Ishikawa (cell line): ENCODE measurements around the gene MAD1L1.

Experiments used
- CEBPB ChIP-seq: IDR thresholded peaks from 2 replicates; pipeline ENCODE4 v1.6.1; 2012
- CREB1 ChIP-seq: IDR thresholded peaks from 2 replicates; pipeline ENCODE4 v1.6.1; 2012; ENCODE audit warnings: low read depth
- EGR1 ChIP-seq: IDR thresholded peaks from 2 replicates; pipeline ENCODE4 v1.6.1; 2012
- EP300 ChIP-seq: IDR thresholded peaks from 2 replicates; pipeline ENCODE4 v1.6.1; 2012; ENCODE audit warnings: borderline replicate concordance
- FOXM1 ChIP-seq: IDR thresholded peaks from 2 replicates; pipeline ENCODE4 v1.6.1; 2012; ENCODE audit warnings: low read depth, borderline replicate concordance
- MAX ChIP-seq: IDR thresholded peaks from 2 replicates; pipeline ENCODE4 v1.6.1; 2012
- NFIC ChIP-seq: IDR thresholded peaks from 2 replicates; pipeline ENCODE4 v1.6.1; 2012
- RAD21 ChIP-seq: IDR thresholded peaks from 2 replicates; pipeline ENCODE4 v1.6.1; 2012; ENCODE audit warnings: low read depth
- REST ChIP-seq: IDR thresholded peaks from 2 replicates; pipeline ENCODE4 v1.6.1; 2012; ENCODE audit warnings: low read depth, mild to moderate bottlenecking
- TAF1 ChIP-seq: IDR thresholded peaks from 2 replicates; pipeline ENCODE4 v1.6.1; 2012; ENCODE audit warnings: low read depth, mild to moderate bottlenecking
- TCF12 ChIP-seq: IDR thresholded peaks from 2 replicates; pipeline ENCODE4 v1.6.1; 2012; ENCODE audit warnings: low read depth
- TEAD4 ChIP-seq: IDR thresholded peaks from 2 replicates; pipeline ENCODE4 v1.6.1; 2012
- YY1 ChIP-seq: IDR thresholded peaks from 2 replicates; pipeline ENCODE4 v1.6.1; 2012; ENCODE audit warnings: low read depth
- ZBTB7A ChIP-seq: IDR thresholded peaks from 2 replicates; pipeline ENCODE4 v1.6.1; 2012; ENCODE audit warnings: low read depth
- TF ChIP-seq, protein P1 (sequence below): IDR thresholded peaks from 2 replicates; pipeline ENCODE4 v1.6.1; 2012

The MAD1L1 gene

DNA sequence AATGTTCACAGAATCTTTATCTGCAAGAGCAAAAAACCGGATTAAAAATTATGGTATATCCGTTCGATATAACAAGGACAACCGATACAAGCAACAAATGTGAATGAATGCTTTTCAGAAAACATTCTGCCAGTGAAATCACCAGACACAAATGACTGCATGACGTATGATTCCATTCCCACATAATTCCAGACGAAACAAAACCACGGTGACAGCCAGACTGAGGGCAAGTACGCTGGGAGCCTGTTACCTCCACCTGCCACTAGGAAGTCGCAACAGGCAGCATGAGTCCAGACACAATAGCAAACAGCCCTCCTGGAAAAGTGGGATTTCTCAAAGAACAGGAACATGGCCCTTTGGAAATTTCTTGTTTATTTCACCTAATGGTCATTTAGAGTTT lies 41.7 kb downstream of the MAD1L1 start:
- TF ChIP-seq NFIC = no peak
- TF ChIP-seq RAD21 = no peak
- no peak for TF ChIP-seq FOXM1
- no peak for TF ChIP-seq TCF12
- no peak for TF ChIP-seq CREB1
- TF ChIP-seq TEAD4 = no peak
- no peak for TF ChIP-seq CEBPB
- TF ChIP-seq ZBTB7A = no peak
- TF ChIP-seq EGR1 = no peak
- TF ChIP-seq MAX = no peak
- TF ChIP-seq REST = no peak
- TF ChIP-seq TAF1 = no peak
- no peak for TF ChIP-seq EP300
- no peak for TF ChIP-seq YY1
- TF ChIP-seq, protein P1, sequence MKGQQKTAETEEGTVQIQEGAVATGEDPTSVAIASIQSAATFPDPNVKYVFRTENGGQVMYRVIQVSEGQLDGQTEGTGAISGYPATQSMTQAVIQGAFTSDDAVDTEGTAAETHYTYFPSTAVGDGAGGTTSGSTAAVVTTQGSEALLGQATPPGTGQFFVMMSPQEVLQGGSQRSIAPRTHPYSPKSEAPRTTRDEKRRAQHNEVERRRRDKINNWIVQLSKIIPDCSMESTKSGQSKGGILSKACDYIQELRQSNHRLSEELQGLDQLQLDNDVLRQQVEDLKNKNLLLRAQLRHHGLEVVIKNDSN = no peak

- TF ChIP-seq MAX (no peak), REST (no peak), FOXM1 (no peak), RAD21 (no peak), CEBPB (no peak), ZBTB7A (no peak), NFIC (no peak), CREB1 (no peak), TAF1 (no peak), YY1 (no peak), EGR1 (no peak), TCF12 (no peak)
Measured at GRCh38 chr7:2190531-2190930, 42.2 kb downstream of the MAD1L1 start.

GRCh38 chr7:2186166-2186565 lies 46.6 kb downstream of the MAD1L1 start:
- no peak for TF ChIP-seq MAX

- no peak for TF ChIP-seq RAD21
- TF ChIP-seq, protein P1 = no peak
- TF ChIP-seq YY1 = no peak
- no peak for TF ChIP-seq NFIC
- no peak for TF ChIP-seq TAF1
- no peak for TF ChIP-seq EP300
- no peak for TF ChIP-seq EGR1
- TF ChIP-seq MAX = no peak
- TF ChIP-seq ZBTB7A = no peak
- TF ChIP-seq CREB1 = no peak
Measured at GRCh38 chr7:2185715-2186114, 47.0 kb downstream of the MAD1L1 start.

DNA sequence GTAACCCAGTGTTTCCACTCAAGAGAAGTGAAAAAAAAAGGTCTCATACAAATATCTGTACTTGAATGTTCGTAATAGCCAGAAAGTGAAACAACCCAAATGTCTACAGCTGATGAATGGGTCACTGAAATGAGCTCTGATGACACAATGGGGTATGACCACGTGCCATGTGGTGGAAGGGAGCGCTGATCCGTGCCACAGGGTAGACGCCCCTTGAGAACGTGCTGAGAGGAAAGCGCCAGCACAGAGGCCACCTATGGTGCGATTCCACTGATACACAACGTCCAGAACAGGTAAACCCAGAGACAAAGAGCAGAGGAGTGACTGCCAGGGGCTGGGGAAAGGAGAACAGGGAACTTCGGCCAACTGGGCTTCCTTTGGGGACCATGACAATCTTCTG lies 50.3 kb downstream of the MAD1L1 start:
- TF ChIP-seq CREB1 (no peak), TEAD4 (0 out of 2 replicates have a peak, but pooled peaks have one; percentile 4), CEBPB (peak; percentile 18; the same call in 1 of the 2 replicates), MAX (peak; percentile 91), NFIC (0 out of 2 replicates have a peak, but pooled peaks have one; percentile 10), EP300 (peak; percentile 18; the same call in 1 of the 2 replicates), TCF12 (0 out of 2 replicates have a peak, but pooled peaks have one; percentile 41), REST (no peak)
- TF ChIP-seq, protein P1 = peak; percentile 86
